DOHH2 (cell line): ENCODE measurements around the gene ROR1.

ENCODE experiments used
- H3F3A ChIP-seq: fragments of 200-600 bp; sonication (generic), shearing (Covaris generic); 2 replicates; pipeline ENCODE4 v1.6.0; 2016; ENCODE audit warnings: antibody characterized with exemption, mild to moderate bottlenecking; ENCODE audit not compliant: control insufficient read depth, insufficient read depth
- H3K27ac ChIP-seq: fragments of 200-600 bp; sonication (generic); 2 replicates; pipeline ENCODE4 v1.5.1; 2014; ENCODE audit warnings: low read depth, mild to moderate bottlenecking, low read length, moderate library complexity
- H3K27me3 ChIP-seq: fragments of 200-600 bp; sonication (generic); 2 replicates; pipeline ENCODE4 v1.6.1; 2014; ENCODE audit warnings: mild to moderate bottlenecking, low read length, mixed read lengths; ENCODE audit not compliant: control insufficient read depth
- H3K36me3 ChIP-seq: fragments of 200-600 bp; sonication (generic); 2 replicates; pipeline ENCODE4 v1.6.1; 2014; ENCODE audit warnings: mild to moderate bottlenecking, low read length, moderate library complexity, mixed read lengths; ENCODE audit not compliant: control insufficient read depth
- H3K4me1 ChIP-seq: fragments of 200-600 bp; sonication (generic); 2 replicates; pipeline ENCODE4 v1.6.1; 2014; ENCODE audit warnings: mild to moderate bottlenecking, low read length, mixed read lengths; ENCODE audit not compliant: control insufficient read depth
- H3K4me2 ChIP-seq: fragments of 200-600 bp; sonication (generic); 2 replicates; pipeline ENCODE4 v1.6.0; 2014; ENCODE audit warnings: mild to moderate bottlenecking, low read length, moderate library complexity
- H3K4me3 ChIP-seq: fragments of 200-600 bp; sonication (generic); 2 replicates; pipeline ENCODE4 v1.5.1; 2014; ENCODE audit warnings: mild to moderate bottlenecking, low read length, mixed read lengths
- H3K79me2 ChIP-seq: fragments of 200-600 bp; sonication (generic); 2 replicates; pipeline ENCODE4 v1.6.1; 2014; ENCODE audit warnings: mild to moderate bottlenecking, low read length, mixed read lengths; ENCODE audit not compliant: control insufficient read depth
- H3K9me2 ChIP-seq: fragments of 200-600 bp; sonication (generic); replicated peaks from 2 replicates; pipeline ENCODE4 v1.6.1; 2014; ENCODE audit warnings: mild to moderate bottlenecking, low read length, mixed read lengths; ENCODE audit not compliant: control insufficient read depth
- H3K9me3 ChIP-seq: fragments of 200-600 bp; sonication (generic); 2 replicates; pipeline ENCODE4 v1.6.1; 2014; ENCODE audit warnings: antibody characterized with exemption, low read length, mixed read lengths; ENCODE audit not compliant: control insufficient read depth, insufficient read depth
- H4K20me1 ChIP-seq: fragments of 200-600 bp; sonication (generic); 2 replicates; pipeline ENCODE4 v1.6.0; 2014; ENCODE audit warnings: low read depth, mild to moderate bottlenecking, antibody characterized with exemption, low read length, moderate library complexity; ENCODE audit not compliant: control insufficient read depth, insufficient read depth
- EZH2phosphoT487 ChIP-seq: fragments of 200-600 bp; sonication (generic); IDR thresholded peaks from 2 replicates; pipeline ENCODE4 v1.6.1; 2017; ENCODE audit warnings: borderline replicate concordance, mild to moderate bottlenecking, antibody characterized with exemption, low read length, moderate library complexity, mixed read lengths
- TF ChIP-seq, protein P1 (sequence below): fragments of 200-600 bp; sonication (generic); IDR thresholded peaks from one replicate; pipeline ENCODE4 v1.5.1; 2014; ENCODE audit warnings: antibody characterized with exemption, mild to moderate bottlenecking, low read depth, low read length; ENCODE audit not compliant: poor library complexity, severe bottlenecking

Gene ROR1

DNA sequence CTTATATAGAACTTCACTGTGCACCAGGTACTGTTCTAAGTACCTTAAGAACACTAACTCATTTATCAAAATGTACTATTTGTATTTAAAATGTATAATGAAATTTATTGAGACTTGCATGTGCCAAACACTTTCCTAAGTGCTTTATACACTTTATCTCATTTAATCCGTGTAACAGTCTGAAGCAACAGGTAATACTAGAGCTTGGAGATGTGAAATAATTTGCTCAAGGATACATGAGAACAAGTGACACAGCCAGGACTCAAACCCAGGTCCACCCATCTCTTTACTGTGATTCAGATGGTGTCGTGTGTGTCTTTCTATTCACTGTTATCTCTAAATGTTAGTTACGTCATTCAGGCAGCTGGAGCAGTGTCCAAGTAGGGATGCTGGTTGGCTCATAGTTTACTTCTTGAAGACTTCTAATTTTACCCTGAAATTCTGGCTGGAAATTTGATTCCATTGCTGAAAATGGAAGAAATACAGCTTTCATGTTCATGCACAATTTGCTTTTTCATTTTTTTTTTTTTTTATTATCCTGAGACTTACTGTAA, 259.9 kb downstream of the ROR1 start:
- Histone ChIP-seq H4K20me1 (no peaks in the 10 kb centered on the region), H3K27ac (no peak overlapping the region), H3K4me2 (no peak overlapping the region), H3K79me2 (no peaks in the 10 kb centered on the region), H3K9me3 (no peaks in the 10 kb centered on the region), H3K4me3 (no peak overlapping the region), H3K9me2 (no peaks in the 10 kb centered on the region), H3K4me1 (no peaks in the 10 kb centered on the region), H3K36me3 (no peaks in the 10 kb centered on the region), H3K27me3 (no peaks in the 10 kb centered on the region), H3F3A (no peaks in the 10 kb centered on the region)
- no peak for TF ChIP-seq EZH2phosphoT487
- TF ChIP-seq, protein P1, sequence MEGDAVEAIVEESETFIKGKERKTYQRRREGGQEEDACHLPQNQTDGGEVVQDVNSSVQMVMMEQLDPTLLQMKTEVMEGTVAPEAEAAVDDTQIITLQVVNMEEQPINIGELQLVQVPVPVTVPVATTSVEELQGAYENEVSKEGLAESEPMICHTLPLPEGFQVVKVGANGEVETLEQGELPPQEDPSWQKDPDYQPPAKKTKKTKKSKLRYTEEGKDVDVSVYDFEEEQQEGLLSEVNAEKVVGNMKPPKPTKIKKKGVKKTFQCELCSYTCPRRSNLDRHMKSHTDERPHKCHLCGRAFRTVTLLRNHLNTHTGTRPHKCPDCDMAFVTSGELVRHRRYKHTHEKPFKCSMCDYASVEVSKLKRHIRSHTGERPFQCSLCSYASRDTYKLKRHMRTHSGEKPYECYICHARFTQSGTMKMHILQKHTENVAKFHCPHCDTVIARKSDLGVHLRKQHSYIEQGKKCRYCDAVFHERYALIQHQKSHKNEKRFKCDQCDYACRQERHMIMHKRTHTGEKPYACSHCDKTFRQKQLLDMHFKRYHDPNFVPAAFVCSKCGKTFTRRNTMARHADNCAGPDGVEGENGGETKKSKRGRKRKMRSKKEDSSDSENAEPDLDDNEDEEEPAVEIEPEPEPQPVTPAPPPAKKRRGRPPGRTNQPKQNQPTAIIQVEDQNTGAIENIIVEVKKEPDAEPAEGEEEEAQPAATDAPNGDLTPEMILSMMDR, result no peak

DNA sequence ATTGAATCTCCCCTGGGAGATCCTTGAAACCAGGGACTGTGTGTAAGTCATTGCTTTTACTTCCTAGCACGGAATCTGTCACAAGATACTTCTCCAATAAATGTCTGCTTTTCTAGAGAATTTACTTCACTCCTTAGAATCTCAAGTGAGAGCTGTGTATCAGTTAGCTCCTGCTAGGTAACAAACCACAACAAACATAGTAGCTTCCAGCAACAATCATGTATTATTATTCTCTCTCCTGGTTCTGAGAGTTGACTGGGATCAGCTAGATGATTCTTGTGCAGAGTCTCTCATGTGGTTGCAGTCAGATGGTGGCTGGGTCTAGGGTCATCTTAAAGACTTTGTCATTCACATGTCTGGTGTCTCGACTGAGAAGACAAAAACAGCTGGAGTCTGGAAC, 262.7 kb downstream of the ROR1 start:
- TF ChIP-seq, protein P1, result no peak
- TF ChIP-seq EZH2phosphoT487, result no peak
- Histone ChIP-seq H3K9me2 (no peaks in the 10 kb centered on the region), H3K4me2 (no peak overlapping the region), H3K79me2 (no peaks in the 10 kb centered on the region), H3K4me3 (no peak overlapping the region), H4K20me1 (no peaks in the 10 kb centered on the region), H3K36me3 (no peaks in the 10 kb centered on the region), H3K27ac (no peak overlapping the region), H3K27me3 (no peaks in the 10 kb centered on the region), H3K4me1 (no peaks in the 10 kb centered on the region), H3F3A (no peaks in the 10 kb centered on the region), H3K9me3 (no peaks in the 10 kb centered on the region)

GRCh38 chr1:64038119-64038518, 264.3 kb downstream of the ROR1 start:
- no peak overlapping the region for H3K4me2 ChIP-seq
- H3K9me3 ChIP-seq, result no peaks in the 10 kb centered on the region
- H3K4me3 ChIP-seq, result no peak overlapping the region
- no peaks in the 10 kb centered on the region for H3K9me2 ChIP-seq
- H3K79me2 ChIP-seq, result no peaks in the 10 kb centered on the region
- no peaks in the 10 kb centered on the region for H4K20me1 ChIP-seq
- no peaks in the 10 kb centered on the region for H3K36me3 ChIP-seq
- no peak overlapping the region for H3K27ac ChIP-seq
- H3K27me3 ChIP-seq, result no peaks in the 10 kb centered on the region
- TF ChIP-seq, protein P1, result no peak
- TF ChIP-seq EZH2phosphoT487, result no peak
- no peaks in the 10 kb centered on the region for H3K4me1 ChIP-seq
- no peaks in the 10 kb centered on the region for H3F3A ChIP-seq
